ENCODE data around the gene TRAPPC3L. TPM values are rescaled to one million over a fixed set of nuclear protein-coding genes. Genes with fewer than 3 reads are reported as not detected.

The TRAPPC3L gene
- total RNA-seq (ENCODE audit: low replicate concordance): 0.27 and 0.31 TPM in 2 replicates
- long read RNA-seq, partial matches to known transcripts: 0 of 1 reads
- long read RNA-seq, other reads (novel, unspliced or antisense): 1 of 1 reads

DNA sequence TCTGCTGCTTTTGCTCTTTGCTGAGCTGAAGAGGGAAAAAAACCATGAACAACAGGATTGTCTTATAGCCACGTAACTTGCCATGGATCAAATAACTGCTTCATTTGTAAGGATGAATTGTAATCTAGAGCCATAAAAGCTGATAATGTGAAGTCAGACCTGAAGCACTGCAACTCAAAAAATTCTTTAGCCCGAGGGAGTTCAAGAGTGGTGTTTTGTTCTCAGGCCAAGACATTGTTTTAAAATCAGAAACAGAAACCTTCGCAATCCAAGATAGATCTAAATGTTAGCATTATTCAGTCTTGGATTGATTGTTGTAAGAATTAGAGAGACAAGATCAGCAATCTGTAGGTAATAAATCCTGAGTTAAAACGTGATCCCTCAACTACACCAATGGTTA, at the start of gene TRAPPC3L:
Gene TRAPPC3L (minus strand): TSS at position 34 of the 400 bp plus-strand sequence. CDS start 170 bp downstream, outside the sequence.
- Mint-ChIP-seq H3K9me3 (no peaks in the 10 kb centered on the region), H3K27me3 (peaks cover 3% of the 10 kb centered on the region)

DNA sequence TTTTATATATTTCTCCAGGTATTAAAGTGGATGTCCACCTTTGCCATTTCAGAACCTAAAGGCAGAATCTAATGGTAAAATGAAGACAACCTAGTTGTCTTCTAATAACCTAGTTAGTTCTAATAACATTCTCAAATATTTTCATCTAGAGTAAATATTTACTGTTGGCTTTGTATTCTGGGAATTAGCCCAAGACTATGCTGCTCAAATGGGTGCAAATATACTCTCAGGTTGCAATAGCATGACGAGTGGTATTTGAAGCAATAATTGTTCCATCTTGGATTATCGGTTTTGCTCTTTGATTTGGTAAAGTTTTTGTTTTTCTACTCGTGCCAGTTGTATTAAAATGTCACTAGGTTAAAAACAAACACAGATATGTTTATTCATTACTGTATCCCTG, 49.8 kb upstream of the TRAPPC3L start:
- Mint-ChIP-seq H3K27ac (no peak overlapping the region), H3K4me1 (ENCODE audit: unreplicated experiment) (no peaks in the 10 kb centered on the region), H3K36me3 (peaks cover 28% of the 10 kb centered on the region), H3K9me3 (no peaks in the 10 kb centered on the region), H3K27me3 (no peaks in the 10 kb centered on the region), H3K4me3 (no peak overlapping the region)
- TF ChIP-seq, protein P1, sequence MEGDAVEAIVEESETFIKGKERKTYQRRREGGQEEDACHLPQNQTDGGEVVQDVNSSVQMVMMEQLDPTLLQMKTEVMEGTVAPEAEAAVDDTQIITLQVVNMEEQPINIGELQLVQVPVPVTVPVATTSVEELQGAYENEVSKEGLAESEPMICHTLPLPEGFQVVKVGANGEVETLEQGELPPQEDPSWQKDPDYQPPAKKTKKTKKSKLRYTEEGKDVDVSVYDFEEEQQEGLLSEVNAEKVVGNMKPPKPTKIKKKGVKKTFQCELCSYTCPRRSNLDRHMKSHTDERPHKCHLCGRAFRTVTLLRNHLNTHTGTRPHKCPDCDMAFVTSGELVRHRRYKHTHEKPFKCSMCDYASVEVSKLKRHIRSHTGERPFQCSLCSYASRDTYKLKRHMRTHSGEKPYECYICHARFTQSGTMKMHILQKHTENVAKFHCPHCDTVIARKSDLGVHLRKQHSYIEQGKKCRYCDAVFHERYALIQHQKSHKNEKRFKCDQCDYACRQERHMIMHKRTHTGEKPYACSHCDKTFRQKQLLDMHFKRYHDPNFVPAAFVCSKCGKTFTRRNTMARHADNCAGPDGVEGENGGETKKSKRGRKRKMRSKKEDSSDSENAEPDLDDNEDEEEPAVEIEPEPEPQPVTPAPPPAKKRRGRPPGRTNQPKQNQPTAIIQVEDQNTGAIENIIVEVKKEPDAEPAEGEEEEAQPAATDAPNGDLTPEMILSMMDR (conservative IDR thresholded peaks at IDR 0.05): no peak
- no peak for DNase-seq (ENCODE audit: extremely low spot score, unreplicated experiment)

More for the DNA sequence above, at the start of gene TRAPPC3L:
- no peak for DNase-seq (ENCODE audit: extremely low spot score, unreplicated experiment)
- Mint-ChIP-seq H3K27ac (no peak within 1 kb of the TSS), H3K4me3 (no peak within 1 kb of the TSS), H3K4me1 (ENCODE audit: unreplicated experiment) (peaks cover 6% of the 10 kb centered on the region), H3K36me3 (no peaks in the 10 kb centered on the region)
- TF ChIP-seq, protein P1 (conservative IDR thresholded peaks at IDR 0.05): no peak

DNA sequence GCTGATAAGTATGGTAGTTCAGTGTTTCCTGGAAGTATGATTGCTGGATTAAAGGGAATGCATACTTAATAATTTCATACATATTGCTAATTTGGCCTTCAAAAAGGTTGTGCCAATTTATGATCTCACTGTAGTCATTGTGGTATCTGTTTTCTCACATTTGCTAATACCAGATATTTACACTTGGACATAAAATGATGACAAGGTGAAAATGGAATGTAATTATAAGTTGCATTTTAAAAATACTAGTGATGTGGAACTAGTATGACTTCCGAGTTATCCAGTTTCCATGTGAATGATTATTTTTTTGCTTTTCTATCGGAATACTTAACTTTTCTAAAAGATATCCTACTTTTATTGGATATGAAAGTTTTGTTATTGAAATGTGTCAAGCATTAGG, 41.3 kb upstream of the TRAPPC3L start:
- Mint-ChIP-seq H3K9me3 (no peaks in the 10 kb centered on the region), H3K27me3 (no peaks in the 10 kb centered on the region), H3K4me1 (ENCODE audit: unreplicated experiment) (no peaks in the 10 kb centered on the region), H3K36me3 (peaks cover 29% of the 10 kb centered on the region), H3K27ac (no peak overlapping the region), H3K4me3 (no peak overlapping the region)
- DNase-seq (ENCODE audit: extremely low spot score, unreplicated experiment): no peak
- TF ChIP-seq, protein P1 (conservative IDR thresholded peaks at IDR 0.05): no peak

DNA sequence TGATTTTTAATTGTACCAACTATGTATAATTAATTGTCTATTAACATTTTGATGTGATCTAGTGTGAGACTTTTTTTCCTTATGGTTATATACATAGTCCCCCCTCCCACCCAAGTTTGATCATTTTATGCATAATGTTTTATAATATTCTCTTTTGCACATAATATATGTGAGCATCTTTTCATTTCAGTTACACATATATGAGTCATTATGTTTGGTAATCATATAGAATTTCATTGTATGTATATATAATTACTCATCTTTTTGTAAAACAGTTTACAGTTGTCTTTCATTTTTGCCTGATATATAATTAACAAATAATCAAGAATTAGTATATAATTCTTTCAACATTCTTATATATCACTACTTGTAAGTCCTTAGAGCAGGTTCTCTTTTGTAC, 40.8 kb upstream of the TRAPPC3L start:
- Mint-ChIP-seq H3K9me3 (no peaks in the 10 kb centered on the region), H3K4me1 (ENCODE audit: unreplicated experiment) (no peaks in the 10 kb centered on the region), H3K36me3 (peaks cover 29% of the 10 kb centered on the region), H3K4me3 (no peak overlapping the region), H3K27ac (no peak overlapping the region), H3K27me3 (no peaks in the 10 kb centered on the region)
- TF ChIP-seq, protein P1 (conservative IDR thresholded peaks at IDR 0.05): no peak
- no peak for DNase-seq (ENCODE audit: extremely low spot score, unreplicated experiment)

DNA sequence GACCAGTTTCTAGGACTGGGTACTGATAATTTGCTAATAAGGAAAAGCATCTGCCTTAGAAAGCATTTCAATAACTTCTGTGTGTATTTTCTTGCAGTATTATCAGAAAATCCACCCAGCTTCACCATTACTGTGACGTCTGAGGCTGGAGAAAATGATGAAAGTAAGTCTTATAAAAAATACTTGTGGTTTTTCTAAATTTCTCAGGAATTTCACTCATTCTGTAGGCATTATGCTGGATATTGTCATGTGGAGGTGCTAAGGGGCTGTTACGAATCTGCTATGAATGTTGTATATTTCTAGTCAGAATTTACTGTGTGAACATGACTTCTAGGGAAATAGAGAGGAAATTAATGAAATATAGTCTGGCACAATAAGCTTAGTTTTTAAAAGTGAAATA, 34.7 kb upstream of the TRAPPC3L start:
- Mint-ChIP-seq H3K27me3 (no peaks in the 10 kb centered on the region), H3K4me1 (ENCODE audit: unreplicated experiment) (no peaks in the 10 kb centered on the region), H3K4me3 (no peak overlapping the region), H3K9me3 (no peaks in the 10 kb centered on the region), H3K27ac (no peak overlapping the region), H3K36me3 (peaks cover 12% of the 10 kb centered on the region)
- TF ChIP-seq, protein P1 (conservative IDR thresholded peaks at IDR 0.05): no peak
- DNase-seq (ENCODE audit: extremely low spot score, unreplicated experiment): no peak

DNA sequence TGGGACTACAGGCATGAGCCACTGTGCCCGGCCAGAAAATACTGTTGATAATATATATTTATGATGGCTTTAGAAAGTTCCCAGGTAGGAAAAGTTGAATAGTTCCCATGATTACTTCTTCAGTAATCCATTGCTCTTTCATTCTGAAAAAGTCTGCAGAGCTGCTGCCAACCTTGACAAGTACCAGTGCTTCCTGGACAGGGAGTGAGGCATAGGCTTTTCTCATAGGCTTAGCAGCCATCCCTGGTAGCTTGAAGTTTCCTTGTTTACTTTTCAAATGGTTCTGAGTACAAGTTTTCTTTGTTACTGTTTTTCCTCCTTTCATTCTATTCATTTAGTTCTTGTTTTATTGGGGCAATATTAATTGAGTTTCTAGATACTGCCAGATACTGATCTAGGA, 33.7 kb upstream of the TRAPPC3L start:
- DNase-seq (ENCODE audit: extremely low spot score, unreplicated experiment): no peak
- no peak overlapping the region for H3K27ac Mint-ChIP-seq
- H3K4me3 Mint-ChIP-seq: no peak overlapping the region
- peaks cover 3% of the 10 kb centered on the region for H3K4me1 Mint-ChIP-seq (ENCODE audit: unreplicated experiment)
- TF ChIP-seq, protein P1 (conservative IDR thresholded peaks at IDR 0.05): no peak
- no peaks in the 10 kb centered on the region for H3K9me3 Mint-ChIP-seq
- peaks cover 12% of the 10 kb centered on the region for H3K36me3 Mint-ChIP-seq
- H3K27me3 Mint-ChIP-seq: no peaks in the 10 kb centered on the region

Measured in type B pancreatic cell (in vitro differentiated cells).